SK-N-SH treated with all-trans-retinoic acid at 6 μM for 48 hours (cell line): ENCODE results near the gene TNN.

Experiments
- BACH2 ChIP-seq: fragments of 250-450 bp; sonication (Bioruptor Pico); IDR thresholded peaks from 2 replicates; pipeline ENCODE4 v1.9.0; 2021; ENCODE audit warnings: mild to moderate bottlenecking, borderline replicate concordance
- CREB5 ChIP-seq: fragments of 250-450 bp; sonication (Bioruptor Pico); IDR thresholded peaks from 2 replicates; pipeline ENCODE4 v1.5.1; 2020; ENCODE audit warnings: low read depth, mild to moderate bottlenecking, moderate library complexity

GRCh38 chr1:175138579-175138978 is 70.9 kb downstream of the TNN start:
- TF ChIP-seq CREB5 (CRISPR knock-in tag) (no peak), BACH2 (CRISPR knock-in tag) (no peak)
